ENCODE data around the gene RALGPS1. TPM values are rescaled to one million over a fixed set of nuclear protein-coding genes. Genes with fewer than 3 reads are reported as not detected.
A peak's percentile ranks its signal among the peaks of the same experiment; 100 is the strongest.

The RALGPS1 gene
- total and polyA plus RNA-seq, 2 of the 8 experiments (the other 6 are each of a cell fraction or from before 2014, with no cell fraction given) = 20.0 to 23.5 TPM

GRCh38 chr9:126914458-126915280 is at the start of gene RALGPS1 (continued):
- TF ChIP-seq CHD7 (IDR thresholded peaks at IDR 0.05; ENCODE audit: insufficient replicate concordance, low read length) = no peak
- TF ChIP-seq TAF7 (optimal IDR thresholded peaks at IDR 0.05; ENCODE audit: borderline replicate concordance, low read depth, low read length) = no peak
- no peak; the same call in 1 of the 2 replicates for TF ChIP-seq YY1 (IDR thresholded peaks at IDR 0.05; ENCODE audit: low read depth, low read length)
- TF ChIP-seq POLR2A (IDR thresholded peaks at IDR 0.05; ENCODE audit: control extremely low read depth in 1 of 2, low read depth in 2 of 2, low read length in 2 of 2) = peak in 1 of 2 experiments; percentile 62; a peak in 2 of 3 replicates
- peak; percentile 52; the same call in 1 of the 2 replicates for TF ChIP-seq PHF8 (conservative IDR thresholded peaks at IDR 0.05; ENCODE audit: low read depth, low read length)
- TF ChIP-seq CTBP2 (IDR thresholded peaks at IDR 0.05; ENCODE audit: borderline replicate concordance, insufficient read depth, insufficient read length, low read length) = no peak
- TF ChIP-seq EZH2 (IDR thresholded peaks at IDR 0.05; ENCODE audit: low read depth, low read length, severe bottlenecking) = no peak
- TF ChIP-seq KDM4A (IDR thresholded peaks at IDR 0.05; ENCODE audit: low read depth, low read length, severe bottlenecking) = peak; percentile 47
- TF ChIP-seq RXRA (IDR thresholded peaks at IDR 0.05; ENCODE audit: insufficient read depth, low read depth, low read length) = no peak

All from H1 (cell line).